ENCODE measurements around the gene MTA1. TPM values are rescaled to one million over a fixed set of nuclear protein-coding genes. Genes with fewer than 3 reads are reported as not detected.

The MTA1 gene
- total and polyA plus RNA-seq, 4 donors, result 16.9 to 111 (median 78.4) TPM

DNA sequence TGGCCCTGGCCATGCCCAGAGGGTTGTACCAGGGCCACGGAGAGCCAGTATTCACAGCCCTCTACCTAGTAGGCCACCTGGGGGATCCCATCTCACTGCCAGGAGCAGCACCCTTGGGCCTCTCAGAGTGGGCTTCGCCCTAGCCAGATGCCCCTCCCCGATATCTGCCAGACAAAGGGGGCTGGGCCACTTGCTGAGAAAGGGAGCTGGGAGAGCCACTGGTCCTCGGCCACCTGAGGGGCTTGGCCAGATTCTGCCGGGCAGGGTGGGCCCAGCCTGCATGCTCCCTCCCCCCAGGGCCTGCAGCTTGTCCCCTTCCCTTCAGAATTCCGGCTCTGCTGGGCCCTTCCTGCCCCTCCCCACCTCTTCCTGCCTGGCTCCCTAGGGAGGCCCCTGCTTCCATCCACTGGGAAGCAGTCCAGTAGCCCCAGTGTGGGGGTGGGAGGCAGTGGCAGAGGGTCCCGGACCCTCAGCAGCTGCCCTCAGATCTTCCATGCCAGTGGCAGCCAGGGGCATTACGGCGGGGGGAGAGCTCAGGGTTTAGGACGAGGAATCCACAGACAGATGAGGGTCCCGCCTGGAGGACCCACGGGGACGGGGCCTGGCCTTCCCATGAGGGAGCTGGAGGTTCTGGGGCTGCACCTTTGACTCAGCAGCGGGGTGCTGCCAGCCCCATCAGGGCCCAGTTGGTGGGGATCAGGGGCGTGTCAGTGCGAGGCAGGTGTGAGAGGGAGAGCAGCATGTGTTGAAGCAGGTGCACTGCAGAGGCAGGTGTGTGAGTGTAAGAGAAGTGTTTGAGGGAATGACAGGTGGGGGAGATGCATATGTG, 57.4 kb downstream of the MTA1 start:
- H3K36me3 ChIP-seq (ENCODE audit: control insufficient read depth in 1 of 2, insufficient read depth in 2 of 2, low read length in 1 of 2), result no peaks in the 10 kb centered on the region
- H3K4me1 ChIP-seq (ENCODE audit: control insufficient read depth in 1 of 2, insufficient read depth in 2 of 2, low read length in 2 of 2), result no peaks in the 10 kb centered on the region
- ATAC-seq (ENCODE audit: low FRiP score) (no peak), DNase-seq (no peak)
- H3K27ac ChIP-seq (ENCODE audit: low read depth in 1 of 2, low read length in 2 of 2), result peak overlapping the region in 1 of 2 donors; percentile 42
- H3K9me3 ChIP-seq (ENCODE audit: control insufficient read depth, low read length), result no peaks in the 10 kb centered on the region
- H3K27me3 ChIP-seq (ENCODE audit: control insufficient read depth in 1 of 2, insufficient read depth in 2 of 2, low read length in 1 of 2), result no peaks in the 10 kb centered on the region
- H3K4me3 ChIP-seq (ENCODE audit: low read length in 2 of 2), result peak overlapping the region; percentile 4 to 12
- 34 to 36% methylated on average over 16 of the region's 16 CpGs for WGBS, 2 donors
- intact Hi-C loops (cut with DNase I), result no loop called here

DNA sequence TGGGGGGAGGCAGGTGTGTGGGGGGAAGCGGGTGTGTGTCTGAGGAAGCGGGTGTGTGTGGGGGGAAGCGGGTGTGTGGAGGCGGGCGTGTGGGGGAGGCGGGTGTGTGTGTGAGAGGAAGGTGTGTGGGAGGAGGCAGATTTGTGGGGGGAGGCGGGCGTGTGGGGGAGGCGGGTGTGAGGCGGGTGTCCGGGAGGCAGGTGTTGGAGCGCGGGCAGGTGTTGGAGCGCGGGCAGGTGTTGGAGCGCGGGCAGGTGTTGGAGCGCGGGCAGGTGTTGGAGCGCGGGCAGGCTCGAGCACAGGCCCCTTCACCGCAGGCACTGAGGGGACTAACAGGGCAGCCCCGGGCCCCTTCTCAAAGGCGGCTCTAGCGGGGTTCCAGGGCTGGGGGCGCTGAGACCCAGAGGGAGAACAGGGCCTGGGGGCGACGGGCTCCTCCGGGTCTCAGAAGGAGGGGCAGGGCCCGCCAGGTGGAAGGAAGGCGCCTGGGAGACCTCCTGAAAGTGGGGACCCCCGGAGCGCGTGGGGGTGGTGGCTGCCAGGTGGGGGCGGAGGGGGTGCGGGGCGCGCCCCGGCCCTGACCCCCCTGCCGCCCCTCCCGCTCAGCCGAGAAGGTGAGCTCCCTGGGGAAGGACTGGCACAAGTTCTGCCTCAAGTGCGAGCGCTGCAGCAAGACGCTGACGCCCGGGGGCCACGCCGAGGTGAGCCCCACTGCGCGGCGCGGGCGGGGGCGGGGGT, 58.2 kb downstream of the MTA1 start:
- no peaks in the 10 kb centered on the region for H3K27me3 ChIP-seq (ENCODE audit: control insufficient read depth in 1 of 2, insufficient read depth in 2 of 2, low read length in 1 of 2)
- DNase-seq, result no peak
- H3K36me3 ChIP-seq (ENCODE audit: control insufficient read depth in 1 of 2, insufficient read depth in 2 of 2, low read length in 1 of 2), result no peaks in the 10 kb centered on the region
- peaks cover 0 to 2% of the 10 kb centered on the region in 2 donors for H3K4me1 ChIP-seq (ENCODE audit: control insufficient read depth in 1 of 2, insufficient read depth in 2 of 2, low read length in 2 of 2)
- H3K9me3 ChIP-seq (ENCODE audit: control insufficient read depth, low read length), result no peaks in the 10 kb centered on the region
- no peak for ATAC-seq (ENCODE audit: low FRiP score)
- no peak overlapping the region for H3K27ac ChIP-seq (ENCODE audit: low read depth in 1 of 2, low read length in 2 of 2)
- no peak overlapping the region for H3K4me3 ChIP-seq (ENCODE audit: low read length in 2 of 2)
- 78 to 79% methylated on average over 34 to 53 of the region's 56 CpGs for WGBS, 2 donors
- intact Hi-C loops (cut with DNase I), result no loop called here

DNA sequence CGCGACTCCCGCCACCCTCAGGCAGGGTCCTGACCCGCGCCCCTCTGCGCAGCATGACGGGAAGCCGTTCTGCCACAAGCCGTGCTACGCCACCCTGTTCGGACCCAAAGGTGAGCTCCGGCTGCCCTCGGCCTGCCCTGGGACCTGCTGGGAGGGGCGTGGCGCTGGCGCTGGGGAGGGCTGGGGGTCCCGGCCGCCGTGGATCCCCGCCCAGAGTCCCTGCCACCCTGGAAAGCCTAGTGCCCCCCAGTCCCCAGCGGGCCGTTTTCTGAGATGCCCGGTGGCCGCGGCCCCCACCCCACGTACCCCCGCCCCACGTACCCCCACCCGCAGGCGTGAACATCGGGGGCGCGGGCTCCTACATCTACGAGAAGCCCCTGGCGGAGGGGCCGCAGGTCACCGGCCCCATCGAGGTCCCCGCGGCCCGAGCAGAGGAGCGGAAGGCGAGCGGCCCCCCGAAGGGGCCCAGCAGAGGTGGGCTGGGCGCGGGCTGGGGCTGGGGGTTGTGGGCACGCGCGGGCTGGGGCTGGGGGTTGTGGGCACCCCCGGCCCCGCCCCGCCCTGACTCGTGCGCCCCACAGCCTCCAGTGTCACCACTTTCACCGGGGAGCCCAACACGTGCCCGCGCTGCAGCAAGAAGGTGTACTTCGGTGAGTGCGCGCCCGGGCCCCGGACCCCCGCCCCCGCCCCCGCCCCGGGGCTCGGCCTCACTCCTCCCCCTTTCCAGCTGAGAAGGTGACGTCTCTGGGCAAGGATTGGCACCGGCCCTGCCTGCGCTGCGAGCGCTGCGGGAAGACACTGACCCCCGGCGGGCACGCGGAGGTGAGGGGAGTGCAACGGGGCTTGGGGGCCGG, 59.0 kb downstream of the MTA1 start:
- Histone ChIP-seq H3K27me3 (ENCODE audit: control insufficient read depth in 1 of 2, insufficient read depth in 2 of 2, low read length in 1 of 2) (no peaks in the 10 kb centered on the region), H3K27ac (ENCODE audit: low read depth in 1 of 2, low read length in 2 of 2) (no peak overlapping the region), H3K4me1 (ENCODE audit: control insufficient read depth in 1 of 2, insufficient read depth in 2 of 2, low read length in 2 of 2) (peaks cover 0 to 2% of the 10 kb centered on the region in 2 donors), H3K36me3 (ENCODE audit: control insufficient read depth in 1 of 2, insufficient read depth in 2 of 2, low read length in 1 of 2) (no peaks in the 10 kb centered on the region), H3K4me3 (ENCODE audit: low read length in 2 of 2) (no peak overlapping the region), H3K9me3 (ENCODE audit: control insufficient read depth, low read length) (no peaks in the 10 kb centered on the region)
- ATAC-seq (ENCODE audit: low FRiP score) (no peak), DNase-seq (no peak)
- intact Hi-C loops (cut with DNase I), result no loop called here
- WGBS, 2 donors, result 72 to 75% methylated on average over 55 to 81 of the region's 81 CpGs

DNA sequence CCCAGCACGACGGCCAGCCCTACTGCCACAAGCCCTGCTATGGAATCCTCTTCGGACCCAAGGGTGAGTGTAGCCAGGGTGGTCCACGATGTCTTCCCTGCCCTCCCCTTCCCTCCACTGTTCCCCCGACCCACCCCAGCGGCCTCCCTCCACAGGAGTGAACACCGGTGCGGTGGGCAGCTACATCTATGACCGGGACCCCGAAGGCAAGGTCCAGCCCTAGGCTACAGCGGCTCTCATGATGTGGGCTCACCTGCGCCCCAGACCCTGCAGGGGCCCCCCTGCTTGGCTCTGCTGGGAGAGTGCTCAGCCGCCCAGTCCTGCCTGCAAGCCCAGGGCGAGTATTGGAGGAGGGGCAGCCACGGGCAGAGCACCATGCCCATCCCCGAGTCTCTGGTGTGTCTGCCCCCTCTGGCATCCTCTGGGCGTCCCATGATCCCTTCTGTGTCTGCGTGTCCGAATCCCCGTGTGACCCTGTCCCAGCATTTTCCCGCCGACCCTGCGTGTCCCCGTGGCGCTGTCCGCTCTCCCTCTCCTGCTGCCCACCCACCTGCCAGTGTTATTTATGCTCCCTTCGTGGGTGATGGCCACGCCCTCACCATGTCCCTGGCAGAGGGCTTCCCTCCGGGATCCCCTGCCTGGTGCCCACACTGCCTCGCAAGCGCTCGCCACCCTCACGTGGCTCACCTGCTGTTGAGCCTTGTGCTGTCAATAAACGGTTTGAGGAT, 60.0 kb downstream of the MTA1 start:
- WGBS, 2 donors, result 68 to 72% methylated on average over 33 to 34 of the region's 34 CpGs
- no peak overlapping the region for H3K27ac ChIP-seq (ENCODE audit: low read depth in 1 of 2, low read length in 2 of 2)
- intact Hi-C loops (cut with DNase I), result loop anchor here (10.0 kb wide), 2 partner anchors 385 to 1755 kb away; no protein-coding TSS in a partner anchor

DNA sequence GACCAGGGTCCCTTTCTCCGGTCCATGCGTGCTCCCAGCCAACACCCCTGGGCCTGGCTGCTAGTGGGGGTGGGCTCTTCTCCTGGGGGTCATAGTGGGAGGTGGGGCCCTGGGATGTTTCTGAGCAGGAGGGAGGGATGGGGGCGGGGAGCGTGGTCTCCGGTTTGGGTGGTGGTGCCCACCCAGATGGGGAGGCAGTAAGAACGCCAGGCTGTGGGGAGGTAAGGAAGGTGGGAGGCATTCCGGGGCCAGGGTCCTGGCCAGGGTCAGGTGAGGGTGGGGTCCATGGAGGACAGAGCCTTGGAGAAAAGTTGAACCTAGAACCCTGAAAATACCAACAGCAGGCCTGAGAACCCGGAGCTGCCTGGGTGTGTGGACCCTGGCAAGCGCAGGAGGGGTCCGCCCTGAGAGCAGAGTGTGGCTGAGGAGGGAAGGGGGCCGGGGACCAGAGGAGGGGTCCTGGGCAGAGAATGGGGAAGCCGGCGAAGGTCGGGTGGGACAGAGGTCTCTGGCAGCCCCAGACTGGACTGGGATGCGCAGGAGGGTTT, 60.6 kb downstream of the MTA1 start:
- no peak overlapping the region for H3K4me3 ChIP-seq (ENCODE audit: low read length in 2 of 2)
- peak overlapping the region in 1 of 2 donors; percentile 39 for H3K27ac ChIP-seq (ENCODE audit: low read depth in 1 of 2, low read length in 2 of 2)
- intact Hi-C loops (cut with DNase I), result loop anchor here (10.0 kb wide), 2 partner anchors 385 to 1755 kb away; no protein-coding TSS in a partner anchor
- H3K4me1 ChIP-seq (ENCODE audit: control insufficient read depth in 1 of 2, insufficient read depth in 2 of 2, low read length in 2 of 2), result peaks cover 0 to 2% of the 10 kb centered on the region in 2 donors
- no peaks in the 10 kb centered on the region for H3K9me3 ChIP-seq (ENCODE audit: control insufficient read depth, low read length)
- ATAC-seq (ENCODE audit: low FRiP score) (no peak), DNase-seq (no peak)
- WGBS, 2 donors, result 59 to 61% methylated on average over 15 of the region's 15 CpGs
- H3K36me3 ChIP-seq (ENCODE audit: control insufficient read depth in 1 of 2, insufficient read depth in 2 of 2, low read length in 1 of 2), result no peaks in the 10 kb centered on the region
- H3K27me3 ChIP-seq (ENCODE audit: control insufficient read depth in 1 of 2, insufficient read depth in 2 of 2, low read length in 1 of 2), result no peaks in the 10 kb centered on the region

More for the DNA sequence above, 60.0 kb downstream of the MTA1 start:
- Histone ChIP-seq H3K4me3 (ENCODE audit: low read length in 2 of 2) (no peak overlapping the region), H3K9me3 (ENCODE audit: control insufficient read depth, low read length) (no peaks in the 10 kb centered on the region), H3K27me3 (ENCODE audit: control insufficient read depth in 1 of 2, insufficient read depth in 2 of 2, low read length in 1 of 2) (no peaks in the 10 kb centered on the region), H3K4me1 (ENCODE audit: control insufficient read depth in 1 of 2, insufficient read depth in 2 of 2, low read length in 2 of 2) (peaks cover 0 to 2% of the 10 kb centered on the region in 2 donors), H3K36me3 (ENCODE audit: control insufficient read depth in 1 of 2, insufficient read depth in 2 of 2, low read length in 1 of 2) (no peaks in the 10 kb centered on the region)
- ATAC-seq (ENCODE audit: low FRiP score), result no peak
- DNase-seq, result no peak

DNA sequence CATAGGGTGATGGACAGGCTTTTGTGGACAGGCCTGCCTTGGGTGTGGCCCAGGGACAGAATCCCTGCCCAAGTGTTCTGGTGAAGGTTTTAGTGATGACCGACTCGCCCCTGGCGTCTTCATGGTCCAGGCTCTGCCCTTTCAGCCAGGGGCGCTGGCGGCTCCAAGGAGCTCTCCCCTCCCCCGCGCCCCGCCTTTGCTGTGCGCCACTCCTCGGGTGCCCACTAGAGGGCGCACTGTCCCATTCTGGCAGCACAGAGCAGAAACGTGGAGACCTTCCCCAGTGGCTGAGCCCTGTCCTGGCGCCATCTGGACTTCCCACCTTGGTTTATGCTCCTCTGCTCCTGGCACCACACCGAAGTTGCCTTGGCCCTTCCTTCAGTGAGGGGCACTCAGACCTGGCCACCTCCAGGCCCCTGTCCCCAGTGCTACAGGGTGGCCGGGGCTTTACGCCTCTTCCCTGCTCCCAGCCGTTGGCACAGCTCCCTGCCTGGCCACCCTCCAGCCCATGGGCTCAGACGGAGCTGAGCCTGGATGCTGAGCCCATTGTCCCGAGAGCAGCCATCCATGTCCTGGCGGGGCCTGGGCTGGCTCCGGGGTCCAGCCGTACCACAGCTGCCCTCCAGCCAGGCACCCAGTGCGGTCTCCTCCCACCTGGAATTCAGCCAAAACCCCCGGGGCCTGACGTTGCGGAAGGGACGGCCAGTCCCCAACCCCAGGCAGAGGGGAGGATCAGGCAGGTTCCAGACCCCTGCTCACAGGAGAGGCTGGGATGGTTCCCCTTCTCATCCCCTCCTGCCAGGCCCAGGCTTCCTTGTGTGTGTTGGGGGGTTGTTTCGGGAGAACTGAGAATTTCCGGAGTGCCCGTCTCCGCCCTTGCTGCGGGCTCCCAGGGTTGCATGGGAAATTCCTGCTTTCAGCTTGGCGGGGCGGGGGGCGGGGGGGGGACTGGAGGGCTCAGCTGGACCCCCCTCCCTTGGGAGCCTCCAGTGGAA, 61.5 kb downstream of the MTA1 start:
- peak; percentile 93 to 97 for DNase-seq
- peaks cover 0 to 2% of the 10 kb centered on the region in 2 donors for H3K4me1 ChIP-seq (ENCODE audit: control insufficient read depth in 1 of 2, insufficient read depth in 2 of 2, low read length in 2 of 2)
- no peaks in the 10 kb centered on the region for H3K36me3 ChIP-seq (ENCODE audit: control insufficient read depth in 1 of 2, insufficient read depth in 2 of 2, low read length in 1 of 2)
- intact Hi-C loops (cut with DNase I), result loop anchor here (10.0 kb wide), 2 partner anchors 386 to 1756 kb away; no protein-coding TSS in a partner anchor
- peak; percentile 82 for ATAC-seq (ENCODE audit: low FRiP score)
- no peaks in the 10 kb centered on the region for H3K27me3 ChIP-seq (ENCODE audit: control insufficient read depth in 1 of 2, insufficient read depth in 2 of 2, low read length in 1 of 2)
- peak overlapping the region; percentile 85 to 86 for H3K27ac ChIP-seq (ENCODE audit: low read depth in 1 of 2, low read length in 2 of 2)
- H3K9me3 ChIP-seq (ENCODE audit: control insufficient read depth, low read length), result no peaks in the 10 kb centered on the region
- H3K4me3 ChIP-seq (ENCODE audit: low read length in 2 of 2), result peak overlapping the region; percentile 4 to 6
- WGBS, 2 donors, result 0 to 1% methylated on average over 32 to 35 of the region's 35 CpGs

DNA sequence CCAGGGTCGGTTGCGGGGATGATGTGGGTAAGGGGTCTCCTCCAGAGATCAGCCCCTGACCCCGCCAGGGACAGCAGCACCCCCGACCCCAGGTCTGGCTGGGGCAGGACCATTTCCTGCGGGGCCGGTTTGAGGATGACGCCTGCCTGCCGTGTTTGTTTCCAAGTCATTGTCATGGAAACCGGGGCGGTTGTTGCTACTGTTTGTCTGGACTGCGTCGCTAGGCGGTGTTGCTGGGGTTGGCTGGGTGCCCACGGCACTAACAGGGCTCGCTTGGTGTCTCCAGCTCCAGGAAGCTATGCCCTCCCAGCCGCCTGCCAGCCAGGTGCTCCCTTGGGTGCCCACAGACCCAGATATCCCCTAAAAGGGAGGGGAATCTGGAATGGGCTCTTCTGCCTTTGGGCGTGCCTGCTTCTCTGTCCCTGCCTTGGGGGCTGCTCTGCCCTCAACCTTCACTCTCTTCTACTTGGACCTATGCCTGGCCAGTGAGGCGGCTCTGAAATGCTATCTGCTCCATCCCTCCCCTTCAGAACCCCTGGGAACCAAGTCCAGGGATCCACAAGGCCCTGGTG, 62.3 kb downstream of the MTA1 start:
- peak; percentile 80 for ATAC-seq (ENCODE audit: low FRiP score)
- peak; percentile 98 for DNase-seq
- intact Hi-C loops (cut with DNase I), result loop anchor here (10.0 kb wide), 2 partner anchors 387 to 1757 kb away; no protein-coding TSS in a partner anchor
- H3K36me3 ChIP-seq (ENCODE audit: control insufficient read depth in 1 of 2, insufficient read depth in 2 of 2, low read length in 1 of 2), result no peaks in the 10 kb centered on the region
- H3K27me3 ChIP-seq (ENCODE audit: control insufficient read depth in 1 of 2, insufficient read depth in 2 of 2, low read length in 1 of 2), result no peaks in the 10 kb centered on the region
- H3K27ac ChIP-seq (ENCODE audit: low read depth in 1 of 2, low read length in 2 of 2), result peak overlapping the region; percentile 85 to 99
- H3K4me3 ChIP-seq (ENCODE audit: low read length in 2 of 2), result no peak overlapping the region
- WGBS, 2 donors, result 0 to 1% methylated on average over 18 of the region's 18 CpGs
- peaks cover 0 to 2% of the 10 kb centered on the region in 2 donors for H3K4me1 ChIP-seq (ENCODE audit: control insufficient read depth in 1 of 2, insufficient read depth in 2 of 2, low read length in 2 of 2)
- no peaks in the 10 kb centered on the region for H3K9me3 ChIP-seq (ENCODE audit: control insufficient read depth, low read length)

All from aorta (tissue), 5 donors.